SK-N-SH (cell line): ENCODE results near the gene DDC. TPM values are rescaled to one million over a fixed set of nuclear protein-coding genes. Genes with fewer than 3 reads are reported as not detected.

Experiments used
- CTCF ChIA-PET: fragments of 300-600, 350-600 bp; formaldehyde crosslinking; extraction: SDS; loops from one replicate; lab custom pipeline; 2021; lab: Yijun Ruan, JAX
- POLR2A ChIA-PET: fragments of 350-600 bp; sonication (Branson Sonifier 250); formaldehyde crosslinking; extraction: SDS; loops from one replicate; lab custom pipeline; 2020; ENCODE audit warnings: antibody characterized with exemption, inconsistent platforms; lab: Yijun Ruan, JAX
- DNase-seq: peaks from one replicate; pipeline ENCODE4 v3.0.0; 2012
- H2AFZ ChIP-seq: fragments of 200-600 bp; sonication (generic); 2 replicates; pipeline ENCODE4 v1.8.1; 2016; ENCODE audit warnings: antibody characterized with exemption, mild to moderate bottlenecking, low read depth
- H3F3A ChIP-seq: fragments of 200-600 bp; sonication (generic); replicated peaks from 2 replicates; pipeline ENCODE3; 2016; ENCODE audit warnings: antibody characterized with exemption, mild to moderate bottlenecking; ENCODE audit not compliant: insufficient read depth
- H3K27ac ChIP-seq, 2 experiments: fragments of 200-500 bp in 1 of 2; fragments of 200-600 bp in 1 of 2; sonication (Bioruptor generic) in 1 of 2; sonication (generic), shearing (Covaris generic) in 1 of 2; 2 replicates each; pipeline versions ENCODE4 v1.5.1 to v1.6.1; 2014 to 2016; ENCODE audit warnings: low read depth in 2 of 2, inconsistent platforms in 1 of 2, low read length in 1 of 2, mild to moderate bottlenecking in 1 of 2, mixed read lengths in 1 of 2
- H3K27me3 ChIP-seq: fragments of 200-600 bp; sonication (generic), shearing (Covaris generic); 2 replicates; pipeline ENCODE4 v1.6.1; 2016; ENCODE audit warnings: mixed run types; ENCODE audit not compliant: insufficient read depth
- H3K36me3 ChIP-seq, 2 experiments: fragments of 200-500 bp in 1 of 2; fragments of 200-600 bp in 1 of 2; sonication (Bioruptor generic) in 1 of 2; sonication (generic) in 1 of 2; replicated peaks in 1 of 2; 2 replicates each; pipeline versions ENCODE3 to v1.5.1; 2014 to 2016; ENCODE audit warnings: low read length in 1 of 2, mild to moderate bottlenecking in 1 of 2; ENCODE audit not compliant: insufficient read depth in 2 of 2, control insufficient read depth in 1 of 2
- H3K4me1 ChIP-seq, 2 experiments: fragments of 200-500 bp in 1 of 2; fragments of 200-600 bp in 1 of 2; sonication (Bioruptor generic) in 1 of 2; sonication (generic), shearing (Covaris generic) in 1 of 2; 2 replicates each; pipeline versions ENCODE4 v1.5.1 to v1.6.1; 2014 to 2016; ENCODE audit warnings: low read depth in 1 of 2, low read length in 1 of 2, mixed run types in 1 of 2; ENCODE audit not compliant: insufficient read depth in 2 of 2, control insufficient read depth in 1 of 2
- H3K4me2 ChIP-seq: fragments of 200-600 bp; sonication (generic), shearing (Covaris generic); 2 replicates; pipeline ENCODE4 v1.6.1; 2017; ENCODE audit warnings: mixed run types
- H3K4me3 ChIP-seq, 2 experiments: fragments of 200-500 bp in 1 of 2; fragments of 200-600 bp in 1 of 2; sonication (Bioruptor generic) in 1 of 2; sonication (generic), shearing (Covaris generic) in 1 of 2; 2 replicates each; pipeline versions ENCODE4 v1.5.1 to v1.8.1; 2014 to 2016; ENCODE audit warnings: low read depth in 2 of 2, inconsistent platforms in 1 of 2, low read length in 1 of 2, mild to moderate bottlenecking in 1 of 2, mixed read lengths in 1 of 2, moderate library complexity in 1 of 2
- H3K79me2 ChIP-seq: fragments of 200-600 bp; sonication (generic); 2 replicates; pipeline ENCODE4 v1.8.1; 2017; ENCODE audit warnings: mild to moderate bottlenecking; ENCODE audit not compliant: insufficient read depth
- H3K9ac ChIP-seq: fragments of 200-600 bp; sonication (generic); 2 replicates; pipeline ENCODE4 v1.6.1; 2017; ENCODE audit warnings: mixed run types
- H3K9me2 ChIP-seq: fragments of 200-600 bp; sonication (generic); 2 replicates; pipeline ENCODE4 v1.6.1; 2017; ENCODE audit warnings: mixed run types
- H3K9me3 ChIP-seq: fragments of 200-600 bp; sonication (generic); 2 replicates; pipeline ENCODE4 v1.6.1; 2017; ENCODE audit warnings: mixed run types, mild to moderate bottlenecking, moderate library complexity
- H4K20me1 ChIP-seq: fragments of 200-600 bp; sonication (generic); 2 replicates; pipeline ENCODE4 v1.6.1; 2017; ENCODE audit warnings: mild to moderate bottlenecking, mixed run types; ENCODE audit not compliant: insufficient read depth
- EZH2phosphoT487 ChIP-seq: fragments of 200-600 bp; sonication (generic); IDR thresholded peaks from 2 replicates; pipeline ENCODE4 v1.6.1; 2017; ENCODE audit warnings: low read depth, mixed run types, mild to moderate bottlenecking, antibody characterized with exemption, moderate library complexity, borderline replicate concordance
- FOSL2 ChIP-seq: IDR thresholded peaks from 2 replicates; pipeline ENCODE4 v1.4.0; 2012; ENCODE audit warnings: low read depth, mild to moderate bottlenecking, moderate library complexity, borderline replicate concordance
- FOXJ3 ChIP-seq: sonication (generic); formaldehyde crosslinking; IDR thresholded peaks from 2 replicates; pipeline ENCODE4 v1.5.1; 2020; ENCODE audit warnings: mild to moderate bottlenecking, missing genetic modification reagents
- FOXM1 ChIP-seq: IDR thresholded peaks from 2 replicates; pipeline ENCODE4 v1.4.0; 2012; ENCODE audit warnings: low read depth, mild to moderate bottlenecking
- MXI1 ChIP-seq: IDR thresholded peaks from 2 replicates; pipeline ENCODE4 v1.6.1; 2012; ENCODE audit warnings: mild to moderate bottlenecking, low read depth, low read length, improper control_type of control experiment
- NRF1 ChIP-seq: IDR thresholded peaks from 2 replicates; pipeline ENCODE4 v1.6.1; 2012; ENCODE audit warnings: low read depth, mild to moderate bottlenecking, low read length
- RAD21 ChIP-seq: IDR thresholded peaks from 2 replicates; pipeline ENCODE4 v1.6.1; 2012; ENCODE audit warnings: mild to moderate bottlenecking, low read length
- RFX5 ChIP-seq: IDR thresholded peaks from 2 replicates; pipeline ENCODE4 v1.6.1; 2012; ENCODE audit warnings: mild to moderate bottlenecking, improper control_type of control experiment, low read length
- RXRA ChIP-seq: IDR thresholded peaks from 2 replicates; pipeline ENCODE4 v1.4.0; 2012; ENCODE audit warnings: low read depth, mild to moderate bottlenecking, borderline replicate concordance
- SMC3 ChIP-seq: IDR thresholded peaks from 2 replicates; pipeline ENCODE4 v1.6.1; 2012; ENCODE audit warnings: low read depth, low read length, improper control_type of control experiment
- TAF1 ChIP-seq: IDR thresholded peaks from 2 replicates; pipeline ENCODE4 v1.6.1; 2012; ENCODE audit warnings: low read depth, mild to moderate bottlenecking, low read length, moderate library complexity, borderline replicate concordance
- YY1 ChIP-seq: IDR thresholded peaks from 2 replicates; pipeline ENCODE4 v1.4.0; 2012; ENCODE audit warnings: low read depth, mild to moderate bottlenecking
- WGBS: methylation state at CpG from one replicate; pipeline ENCODE4 v1.1.6; 2017; ENCODE audit warnings: low lambda C conversion rate; 5-methylcytosine and 5-hydroxymethylcytosine counted together
- polyA plus RNA-seq, 3 experiments: library from polyadenylated mRNA; depleted of rRNA; stranded (reverse); fragments of >200 nt; gene quantifications; 2 replicates each; pipeline ENCODE4 v1.2.3, GENCODE V29; 2012
- TF ChIP-seq, protein P1 (sequence below): fragments of 200-600 bp; sonication (generic); IDR thresholded peaks from 2 replicates; pipeline ENCODE4 v1.6.1; 2017; ENCODE audit warnings: antibody characterized with exemption, mild to moderate bottlenecking, moderate library complexity
- TF ChIP-seq, protein P2 (sequence below): IDR thresholded peaks from 2 replicates; pipeline ENCODE4 v1.4.0; 2012; ENCODE audit warnings: low read depth

DDC gene
- polyA plus RNA-seq, 1 of the 3 experiments (the other 2 are of a cell fraction), result 1.8 TPM

DNA sequence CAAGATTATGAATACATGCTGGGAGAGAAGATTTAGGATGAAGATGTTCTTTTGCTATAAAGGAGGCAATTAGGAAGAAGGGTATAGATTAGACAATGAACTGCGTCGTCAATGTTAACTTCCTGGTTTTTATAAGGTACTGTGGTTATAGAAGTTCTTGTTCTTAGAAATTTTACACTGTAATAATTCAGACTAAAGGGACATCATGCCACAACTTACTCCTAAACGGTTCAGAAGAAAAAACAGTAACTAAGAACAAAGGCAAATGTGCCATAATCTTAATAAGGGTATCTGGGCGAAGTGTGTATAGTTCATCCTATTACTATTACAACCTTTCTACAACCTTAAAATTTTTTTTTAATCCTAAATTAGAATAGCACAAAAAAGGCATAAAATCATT, 31.3 kb upstream of the DDC start:
- no peaks in the 10 kb centered on the region for H3K9me2 ChIP-seq
- H3F3A ChIP-seq, result no peaks in the 10 kb centered on the region
- no peaks in the 10 kb centered on the region for H4K20me1 ChIP-seq
- no peak for DNase-seq
- H3K27ac ChIP-seq, result no peak overlapping the region
- TF ChIP-seq EZH2phosphoT487 (no peak), RXRA (no peak), YY1 (no peak), FOXM1 (no peak), TAF1 (no peak), RFX5 (no peak), RAD21 (no peak), NRF1 (no peak), FOSL2 (no peak), MXI1 (no peak)
- TF ChIP-seq, protein P1, sequence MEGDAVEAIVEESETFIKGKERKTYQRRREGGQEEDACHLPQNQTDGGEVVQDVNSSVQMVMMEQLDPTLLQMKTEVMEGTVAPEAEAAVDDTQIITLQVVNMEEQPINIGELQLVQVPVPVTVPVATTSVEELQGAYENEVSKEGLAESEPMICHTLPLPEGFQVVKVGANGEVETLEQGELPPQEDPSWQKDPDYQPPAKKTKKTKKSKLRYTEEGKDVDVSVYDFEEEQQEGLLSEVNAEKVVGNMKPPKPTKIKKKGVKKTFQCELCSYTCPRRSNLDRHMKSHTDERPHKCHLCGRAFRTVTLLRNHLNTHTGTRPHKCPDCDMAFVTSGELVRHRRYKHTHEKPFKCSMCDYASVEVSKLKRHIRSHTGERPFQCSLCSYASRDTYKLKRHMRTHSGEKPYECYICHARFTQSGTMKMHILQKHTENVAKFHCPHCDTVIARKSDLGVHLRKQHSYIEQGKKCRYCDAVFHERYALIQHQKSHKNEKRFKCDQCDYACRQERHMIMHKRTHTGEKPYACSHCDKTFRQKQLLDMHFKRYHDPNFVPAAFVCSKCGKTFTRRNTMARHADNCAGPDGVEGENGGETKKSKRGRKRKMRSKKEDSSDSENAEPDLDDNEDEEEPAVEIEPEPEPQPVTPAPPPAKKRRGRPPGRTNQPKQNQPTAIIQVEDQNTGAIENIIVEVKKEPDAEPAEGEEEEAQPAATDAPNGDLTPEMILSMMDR, result no peak
- TF ChIP-seq, protein P2, sequence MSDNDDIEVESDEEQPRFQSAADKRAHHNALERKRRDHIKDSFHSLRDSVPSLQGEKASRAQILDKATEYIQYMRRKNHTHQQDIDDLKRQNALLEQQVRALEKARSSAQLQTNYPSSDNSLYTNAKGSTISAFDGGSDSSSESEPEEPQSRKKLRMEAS, result no peak
- H3K9me3 ChIP-seq, result no peaks in the 10 kb centered on the region
- no peak overlapping the region for H3K9ac ChIP-seq
- H2AFZ ChIP-seq, result no peak overlapping the region
- POLR2A ChIA-PET, result interaction anchor here (1.1 to 3.0 kb wide), 2 partner anchors 36 kb away, joined by 3 to 11 read pairs; no protein-coding TSS in a partner anchor
- H3K36me3 ChIP-seq, result peaks cover 2 to 42% of the 10 kb centered on the region in 2 experiments
- peaks cover 0 to 19% of the 10 kb centered on the region in 2 experiments; a peak in 1 of 4 replicates for H3K4me1 ChIP-seq
- no peaks in the 10 kb centered on the region for H3K27me3 ChIP-seq
- CTCF ChIA-PET, result interaction anchor here (1.1 to 7.5 kb wide), 18 partner anchors 7 to 392 kb away, joined by 3 to 64 read pairs (median 8); no protein-coding TSS in a partner anchor
- H3K79me2 ChIP-seq, result no peaks in the 10 kb centered on the region
- 74% methylated on average over 4 of the region's 4 CpGs for WGBS
- no peak overlapping the region for H3K4me2 ChIP-seq
- H3K4me3 ChIP-seq, result no peak overlapping the region

DNA sequence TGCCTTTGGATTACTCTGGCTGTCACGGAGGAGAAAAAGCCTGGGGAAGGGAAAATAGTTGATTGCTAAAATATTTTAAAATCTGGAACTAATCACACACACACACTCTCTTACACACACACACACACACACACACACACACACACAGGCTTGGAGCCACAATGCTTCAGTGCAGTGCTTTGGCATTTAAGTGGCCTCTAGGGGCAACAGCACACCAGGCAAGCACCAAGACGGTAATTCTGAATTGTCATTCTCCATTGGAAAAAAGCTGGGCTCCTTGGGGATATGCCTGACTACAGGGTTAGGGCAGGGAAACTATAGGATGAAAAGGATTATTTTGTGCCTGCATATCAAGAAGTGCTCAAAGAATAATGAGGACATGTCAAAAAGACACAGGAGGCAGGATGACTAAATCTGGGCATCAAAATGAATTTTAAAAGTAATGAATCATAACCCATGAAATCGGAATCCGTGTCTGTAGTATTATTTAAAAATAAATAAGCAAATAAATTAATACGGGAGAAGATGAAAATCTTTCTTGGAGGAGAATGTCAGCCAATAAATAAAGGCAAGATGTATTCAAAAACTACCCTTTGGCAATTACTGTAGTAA, 30.4 kb upstream of the DDC start:
- no peak overlapping the region for H3K9ac ChIP-seq
- H3K9me2 ChIP-seq, result no peaks in the 10 kb centered on the region
- DNase-seq, result peak; percentile 76
- H3K4me1 ChIP-seq, result peaks cover 0 to 19% of the 10 kb centered on the region in 2 experiments; a peak in 1 of 4 replicates
- 55% methylated on average over 5 of the region's 5 CpGs for WGBS
- TF ChIP-seq FOXJ3 (CRISPR knock-in tag), result no peak
- peak; percentile 75 for TF ChIP-seq RAD21
- TF ChIP-seq, protein P1, result peak; percentile 73
- peak; percentile 47 for TF ChIP-seq SMC3
- peak; percentile 47; the same call in 1 of the 2 replicates for TF ChIP-seq MXI1
- TF ChIP-seq, all 33 proteins: peak for 4
- Histone ChIP-seq H3K9me3 (no peaks in the 10 kb centered on the region), H3F3A (no peaks in the 10 kb centered on the region), H4K20me1 (no peaks in the 10 kb centered on the region), H3K4me2 (no peak overlapping the region), H3K27me3 (no peaks in the 10 kb centered on the region), H3K79me2 (no peaks in the 10 kb centered on the region), H3K27ac (no peak overlapping the region), H3K36me3 (peaks cover 2 to 40% of the 10 kb centered on the region in 2 experiments), H3K4me3 (no peak overlapping the region), H2AFZ (no peak overlapping the region)
- ChIA-PET CTCF (interaction anchor here (0.5 to 7.5 kb wide), 35 partner anchors 8 to 391 kb away, joined by 3 to 64 read pairs (median 4); partner anchors contain the start of gene DDC), POLR2A (interaction anchor here (0.7 to 1.1 kb wide), 2 partner anchors 35 to 114 kb away, joined by 3 read pairs; no protein-coding TSS in a partner anchor)
